ENCODE results near the gene MFSD11.
A peak's percentile ranks its signal among the peaks of the same experiment; 100 is the strongest.
"Not testable (repeated sequence)": the region's sequence is repeated elsewhere in the genome, so short reads cannot be mapped to it uniquely, and the experiment has no call there.

MFSD11 gene

GRCh38 chr17:76737676-76738467, at the start of gene MFSD11:
Gene MFSD11 (plus strand): TSS chr17:76738119. CDS start chr17:76738353, 234 bp downstream.
- peak; percentile 91 for DNase-seq (ENCODE audit: low read depth)

DNA sequence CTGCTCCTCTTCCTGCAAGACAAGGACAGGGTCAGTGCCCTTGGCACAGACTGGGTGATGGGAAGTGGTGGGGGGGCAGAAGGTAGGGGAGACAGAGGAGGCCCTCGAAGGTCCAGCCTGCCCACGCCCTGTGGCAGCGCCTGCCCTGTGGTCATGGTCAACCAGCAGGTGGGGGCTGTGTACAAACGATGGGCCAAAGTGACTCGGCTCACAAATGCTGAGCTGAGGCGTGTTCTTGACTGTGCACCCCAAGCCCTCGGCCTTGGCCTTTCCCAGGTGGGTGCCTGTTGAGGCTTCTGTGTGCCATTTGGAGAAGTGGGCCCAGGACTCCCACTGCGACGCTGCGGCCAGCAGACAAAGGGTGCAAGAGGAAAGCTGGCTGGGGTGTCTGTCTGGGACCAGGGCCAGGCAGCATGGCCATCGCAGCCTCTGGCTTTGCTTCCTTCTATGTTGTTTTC, 49.7 kb upstream of the MFSD11 start:
- DNase-seq (ENCODE audit: low read depth), result no peak

- DNase-seq (ENCODE audit: low read depth), result no peak
These were observed 48.1 kb upstream of the MFSD11 start for GRCh38 chr17:76689859-76690258.

- DNase-seq (ENCODE audit: low read depth), result no peak
These were observed 47.2 kb upstream of the MFSD11 start for GRCh38 chr17:76690596-76691280.

GRCh38 chr17:76691379-76692191, 46.3 kb upstream of the MFSD11 start:
- DNase-seq (ENCODE audit: low read depth), result no peak

GRCh38 chr17:76695059-76695831, 42.7 kb upstream of the MFSD11 start:
- DNase-seq (ENCODE audit: low read depth), result no peak

DNA sequence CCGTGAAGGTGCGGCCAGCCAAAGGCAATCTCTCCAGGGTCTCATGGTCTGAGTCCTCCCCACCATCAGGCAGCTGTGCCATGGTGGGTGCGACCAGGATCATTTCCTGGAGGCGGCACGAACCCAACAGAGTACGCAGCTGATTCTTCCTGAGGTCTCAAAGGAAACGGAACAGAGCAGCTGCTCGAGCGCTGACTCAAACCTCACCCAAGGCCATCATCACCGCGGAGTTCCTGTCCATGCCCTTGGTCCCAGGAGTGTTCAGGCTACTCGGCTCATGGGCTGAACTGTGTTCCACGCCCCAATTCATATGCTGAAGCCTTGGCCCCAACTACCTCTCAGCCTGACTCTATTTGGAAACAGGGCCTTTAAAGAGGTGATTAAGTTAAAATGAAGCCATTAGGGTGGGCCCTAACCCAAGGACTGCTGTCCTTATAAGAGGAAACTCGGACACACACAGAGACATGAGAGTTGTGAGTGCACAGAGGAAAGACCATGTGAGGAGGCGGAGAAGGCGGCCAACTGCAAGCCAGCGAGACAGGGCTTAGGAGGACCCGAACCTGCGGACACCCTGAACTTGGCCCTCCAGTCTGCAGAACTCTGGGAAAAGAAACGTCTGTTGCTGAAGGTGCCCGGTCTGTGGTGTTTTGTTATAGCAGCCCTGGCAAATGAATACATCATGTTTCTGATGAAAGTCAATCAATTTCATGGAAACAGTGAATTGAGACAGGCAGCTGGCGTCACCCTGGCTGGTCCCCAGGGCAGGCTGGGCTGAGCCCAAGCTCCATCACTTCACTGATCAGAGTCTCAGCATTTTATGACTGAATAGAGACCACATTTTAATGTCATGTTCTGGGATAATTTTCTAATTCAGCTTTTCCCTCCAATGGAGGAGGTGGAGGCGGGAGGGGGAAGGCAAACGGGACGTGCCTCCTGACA, 40.9 kb upstream of the MFSD11 start:
- no peak for DNase-seq (ENCODE audit: low read depth)

- DNase-seq (ENCODE audit: low read depth), result no peak
These were observed 40.0 kb upstream of the MFSD11 start for GRCh38 chr17:76697702-76698465.

GRCh38 chr17:76698466-76698977, 39.4 kb upstream of the MFSD11 start:
- not testable (repeated sequence) for DNase-seq (ENCODE audit: low read depth)

GRCh38 chr17:76700270-76700616, 37.7 kb upstream of the MFSD11 start:
- no peak for DNase-seq (ENCODE audit: low read depth)

GRCh38 chr17:76700617-76701470, 37.1 kb upstream of the MFSD11 start:
- no peak for DNase-seq (ENCODE audit: low read depth)

GRCh38 chr17:76701471-76701967, 36.4 kb upstream of the MFSD11 start:
- no peak for DNase-seq (ENCODE audit: low read depth)

DNA sequence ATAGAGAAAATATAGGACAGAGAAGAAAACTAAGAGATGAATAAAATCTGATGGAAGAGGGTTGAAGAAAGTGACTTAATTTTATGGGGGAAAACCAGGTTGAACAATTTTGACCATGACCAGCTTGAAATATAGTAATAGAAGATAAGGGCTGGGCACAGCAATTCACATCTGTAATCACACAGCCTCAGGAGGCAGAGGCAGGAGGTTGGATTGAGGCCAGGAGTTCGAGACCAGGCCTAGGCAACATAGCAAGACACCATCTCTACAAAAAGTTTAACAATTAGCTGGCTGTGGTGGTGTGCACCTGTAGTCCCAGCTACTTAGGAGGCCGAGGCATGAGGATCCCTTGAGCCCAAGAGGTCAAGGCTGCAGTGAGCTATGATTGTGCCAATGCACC, 35.8 kb upstream of the MFSD11 start:
- DNase-seq (ENCODE audit: low read depth), result no peak

DNA sequence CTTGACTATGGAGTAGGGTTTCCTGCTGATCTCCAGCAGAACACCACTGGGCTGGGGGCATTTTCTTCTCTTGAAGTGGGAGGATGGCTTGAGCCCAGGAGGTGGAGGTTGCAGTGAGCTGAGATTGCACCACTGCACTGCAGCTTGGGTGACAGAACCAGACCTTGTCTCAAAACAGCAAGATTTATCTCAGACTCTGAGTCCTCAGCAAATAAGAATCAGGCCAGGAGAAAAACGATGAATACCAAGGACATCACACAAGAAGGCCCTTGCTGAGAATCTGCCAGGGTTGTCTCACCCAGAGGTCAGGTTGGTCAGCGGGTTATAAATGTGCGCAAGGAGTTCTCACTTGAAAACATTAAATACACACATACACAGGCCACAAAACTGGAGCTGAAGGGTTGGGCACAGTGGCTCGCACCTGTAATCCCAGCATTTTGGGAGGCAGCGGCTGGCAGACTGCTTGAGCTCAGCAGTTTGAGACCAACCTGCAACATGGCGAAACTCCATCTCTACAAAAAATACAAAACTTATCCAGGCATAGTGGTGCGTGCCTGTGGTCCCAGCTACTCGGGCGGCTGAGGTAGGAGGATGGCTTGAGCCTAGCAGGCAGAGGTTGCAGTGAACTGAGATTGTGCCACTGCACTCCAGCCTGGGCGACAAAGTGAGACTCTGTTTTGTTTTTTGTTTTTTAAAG, 34.8 kb upstream of the MFSD11 start:
- no peak for DNase-seq (ENCODE audit: low read depth)

GRCh38 chr17:76704805-76705204, 33.1 kb upstream of the MFSD11 start:
- DNase-seq (ENCODE audit: low read depth), result no peak

DNA sequence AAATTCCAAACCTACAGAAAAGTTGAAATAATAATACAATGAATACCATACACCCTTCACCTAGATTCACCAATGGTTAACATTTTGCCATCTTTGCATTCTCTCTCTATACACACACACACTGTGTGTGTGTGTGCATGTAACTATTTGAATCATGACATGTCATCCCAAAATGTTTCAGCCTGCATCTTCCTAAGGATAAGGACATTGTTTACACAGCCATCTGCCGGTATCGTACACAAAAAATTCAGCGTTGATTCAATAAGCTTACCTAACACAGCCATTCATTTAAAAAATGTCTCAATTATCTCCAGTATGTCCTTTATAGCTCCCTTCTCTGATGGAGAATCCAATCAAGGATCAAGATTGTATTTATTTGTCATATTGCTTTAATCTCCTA, 31.1 kb upstream of the MFSD11 start:
- DNase-seq (ENCODE audit: low read depth), result no peak

GRCh38 chr17:76707985-76708807, 29.7 kb upstream of the MFSD11 start:
- DNase-seq (ENCODE audit: low read depth), result no peak
